GM21576 (cell line): Measurements from ENCODE around the gene PTCD1.

Experiments
- ATAC-seq: cut with Tn5 transposase; IDR thresholded peaks from one replicate; pipeline ENCODE4 v1.9.1; 2021; ENCODE audit warnings: mild to moderate bottlenecking, moderate library complexity; ENCODE audit not compliant: unreplicated experiment

Gene PTCD1

DNA sequence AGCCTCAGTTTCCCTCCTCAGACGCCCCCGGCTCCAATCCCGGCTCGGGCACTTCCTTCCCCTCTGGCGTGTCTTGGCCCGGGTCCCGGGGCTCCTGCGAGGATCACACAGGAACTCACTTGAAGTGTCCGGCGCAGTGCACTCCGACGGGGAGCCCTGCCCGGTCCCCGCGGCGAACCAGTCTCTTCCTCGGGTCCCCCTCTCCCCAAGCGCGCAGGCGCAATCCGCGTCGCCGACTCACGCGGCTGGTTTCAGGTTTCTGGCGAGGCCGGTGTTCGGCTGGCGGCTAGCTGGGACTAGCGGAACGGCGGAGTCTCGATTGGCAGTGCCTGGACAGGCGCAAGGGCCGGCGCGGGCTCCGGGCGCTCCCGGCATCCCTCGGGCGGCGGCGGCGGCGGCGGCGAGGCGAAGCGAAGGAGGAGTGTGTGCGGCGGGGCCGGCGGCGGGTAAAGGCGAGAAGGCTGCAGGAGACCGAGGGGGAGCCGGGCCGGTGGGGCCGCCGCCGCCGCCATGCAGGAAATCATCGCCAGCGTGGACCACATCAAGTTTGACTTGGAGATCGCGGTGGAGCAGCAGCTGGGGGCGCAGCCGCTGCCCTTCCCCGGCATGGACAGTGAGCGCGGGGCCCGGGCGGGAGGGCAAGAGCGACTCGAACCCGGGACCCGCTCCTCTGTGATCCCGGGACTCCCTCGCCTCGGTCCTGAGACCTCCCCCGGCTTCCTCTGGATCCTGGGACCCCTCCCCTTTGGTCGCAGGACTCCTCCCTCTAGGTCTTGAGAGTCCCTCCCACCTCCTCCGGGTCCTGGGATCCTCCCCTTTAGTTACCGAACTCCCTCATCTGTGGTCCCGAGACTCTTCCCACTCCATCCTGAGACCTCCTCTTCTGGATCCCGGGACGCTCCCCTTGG, at the start of gene PTCD1, which contains the start of gene CPSF4:
Gene PTCD1 (minus strand): TSS at position 226 of the 908 bp plus-strand sequence. CDS start 3,556 bp downstream, outside the sequence.
Gene CPSF4 (plus strand): TSS at position 371 of the 908 bp plus-strand sequence. CDS start 140 bp downstream, at position 511.
- ATAC-seq = peak; percentile 92

- no peak for ATAC-seq
These were observed 46.5 kb upstream of the PTCD1 start for GRCh38 chr7:99485094-99485493.

DNA sequence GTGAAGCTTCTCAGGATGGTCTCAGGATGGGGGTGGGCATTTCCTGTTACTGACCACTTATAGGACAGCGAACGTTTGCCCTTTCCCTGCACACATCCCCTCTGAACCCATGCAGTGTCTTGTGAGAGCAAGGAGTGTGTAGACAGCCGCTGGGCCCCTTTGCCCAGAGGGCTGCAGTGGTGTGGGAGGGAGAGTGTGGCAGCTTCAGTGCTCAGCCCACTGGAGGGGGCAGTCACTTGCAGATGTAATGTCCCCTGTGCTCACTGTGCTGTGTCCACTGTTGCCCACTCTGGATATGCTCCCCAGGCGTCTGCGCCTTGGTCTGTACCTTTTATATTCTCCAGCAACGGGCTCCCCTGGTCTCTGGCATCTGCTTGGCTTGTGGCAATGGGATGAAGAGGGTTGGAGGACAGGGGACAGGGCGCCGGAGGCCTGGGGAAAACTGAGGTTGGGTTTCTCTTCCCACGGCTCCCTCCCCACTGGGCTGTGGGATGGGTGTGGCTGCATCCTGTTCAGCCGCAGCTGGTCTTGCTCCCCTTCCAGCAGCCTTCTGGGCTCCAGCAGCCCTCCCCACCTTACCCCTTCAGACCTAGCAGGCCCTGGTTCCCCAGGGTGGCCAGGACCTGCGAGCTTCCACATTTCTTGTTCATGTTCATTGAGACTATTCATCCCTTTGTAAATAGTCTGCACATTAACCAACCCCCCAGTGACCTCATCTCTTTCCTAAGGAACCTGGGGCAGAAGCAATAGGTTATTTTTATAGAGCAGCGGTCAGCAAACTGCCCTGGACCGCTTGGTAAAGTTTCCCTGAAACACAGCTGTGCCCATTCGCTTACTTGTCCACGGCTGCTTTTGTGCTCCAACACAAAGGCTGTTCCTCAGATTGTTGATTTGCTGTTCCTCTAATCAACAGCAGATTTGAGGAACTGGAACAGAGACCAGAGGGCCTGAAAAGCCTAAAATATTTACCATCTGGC, 40.2 kb upstream of the PTCD1 start:
- ATAC-seq = no peak

GRCh38 chr7:99476107-99476506, 37.5 kb upstream of the PTCD1 start:
- ATAC-seq = no peak

DNA sequence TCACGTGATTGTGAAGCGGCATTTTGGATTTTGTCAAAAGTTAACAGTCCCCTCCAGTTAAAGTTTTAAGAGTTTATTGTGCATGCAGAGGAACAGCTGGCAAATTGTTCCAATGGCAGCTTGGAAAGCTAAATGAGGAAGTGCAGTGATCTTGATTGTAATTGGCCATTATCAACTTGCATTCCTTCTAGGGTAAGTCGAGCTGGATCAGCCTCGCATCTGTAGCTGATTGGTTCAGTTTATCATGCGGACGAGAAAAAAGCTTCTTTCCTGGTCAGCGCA, 34.7 kb upstream of the PTCD1 start:
- ATAC-seq = no peak

- ATAC-seq = peak; percentile 95
These were observed 34.1 kb upstream of the PTCD1 start, which contains the start of gene ZNF789 for GRCh38 chr7:99472561-99473314. ZNF789 (plus strand) TSS chr7:99472890; CDS start chr7:99476457, 3,567 bp downstream.

- ATAC-seq = no peak
These were observed 30.9 kb upstream of the PTCD1 start for GRCh38 chr7:99469381-99470065.

DNA sequence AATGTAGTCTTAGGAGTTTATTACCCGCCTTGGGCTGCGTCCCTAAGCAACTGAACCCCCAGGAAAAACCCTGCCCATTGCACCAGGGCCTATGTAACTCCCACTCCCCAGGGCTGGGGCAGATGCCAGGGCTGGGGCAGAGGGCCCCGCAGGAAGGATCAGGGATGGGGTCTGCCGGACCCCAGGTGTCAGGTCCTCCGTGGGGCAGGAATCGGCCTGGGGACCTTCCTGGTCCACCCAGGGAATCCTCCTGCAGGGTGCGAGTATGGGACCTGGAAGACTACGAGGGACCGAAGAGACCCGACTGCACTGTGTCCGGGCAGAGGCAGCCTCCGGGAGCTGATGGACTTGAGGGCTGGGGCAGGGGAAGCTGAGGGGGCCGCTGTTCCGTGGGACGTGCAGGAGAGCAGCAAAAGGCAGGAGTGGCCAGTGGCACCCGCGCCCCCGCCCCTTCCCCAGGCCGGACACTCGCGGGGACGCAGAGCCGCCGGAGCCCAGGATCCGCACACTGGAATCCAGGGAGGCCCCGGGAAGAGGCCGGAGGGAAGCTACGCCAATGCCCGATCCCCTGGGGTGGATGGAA, 29.8 kb upstream of the PTCD1 start:
- no peak for ATAC-seq

DNA sequence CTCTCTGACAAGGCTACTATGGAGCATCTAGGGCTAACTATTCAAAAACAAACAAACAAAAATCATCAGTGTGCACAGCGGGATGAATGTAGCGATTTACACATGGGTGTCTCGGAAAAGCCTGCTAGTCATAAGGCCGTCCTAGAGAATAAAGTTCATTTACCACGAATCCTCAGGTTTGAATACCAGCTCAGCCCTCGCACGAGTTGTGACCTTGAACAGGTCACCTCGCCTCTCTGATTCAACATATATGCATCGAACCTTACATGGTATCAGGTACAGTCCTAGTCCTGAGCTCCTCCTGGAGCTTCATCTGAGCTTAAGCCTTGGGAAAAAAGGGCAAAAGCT, 26.8 kb upstream of the PTCD1 start:
- ATAC-seq = no peak

DNA sequence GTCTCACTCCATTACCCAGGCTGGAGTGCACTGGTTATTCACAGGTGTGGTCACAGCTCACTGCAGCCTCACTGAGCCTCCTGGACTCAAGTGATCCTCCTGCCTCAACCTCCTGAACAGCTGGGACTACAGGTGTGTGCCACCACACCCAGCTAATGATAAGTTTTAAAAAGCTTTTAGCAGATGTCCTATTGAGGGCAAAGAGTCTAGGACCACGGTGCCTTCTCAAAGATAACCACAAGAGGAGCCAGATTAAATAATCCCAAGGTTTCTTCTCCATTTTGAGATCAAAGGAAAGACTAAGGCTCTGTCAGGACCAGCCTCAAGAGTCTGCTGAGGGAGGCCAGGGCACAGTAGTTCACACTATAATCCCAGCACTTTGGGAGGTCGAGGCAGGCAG, 22.6 kb upstream of the PTCD1 start:
- ATAC-seq = no peak

DNA sequence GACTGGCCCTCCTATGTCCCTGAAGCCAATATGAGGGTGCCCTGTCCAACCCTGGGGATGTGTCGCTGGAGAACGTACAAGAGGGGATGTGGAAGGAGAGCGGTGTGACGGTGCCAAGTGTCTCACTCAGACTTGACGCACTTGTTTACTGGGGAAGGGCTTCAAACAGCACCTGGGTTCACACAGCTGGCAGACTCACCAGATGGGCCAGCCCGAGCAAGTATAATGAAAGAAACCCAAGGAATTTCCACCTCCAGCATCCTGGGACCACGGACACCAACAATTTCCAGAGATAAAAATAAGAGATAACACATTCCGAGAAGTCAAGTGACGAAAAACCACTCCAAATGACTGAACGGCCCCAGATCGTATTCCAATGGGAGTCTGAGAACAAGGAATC, 22.1 kb upstream of the PTCD1 start:
- ATAC-seq = no peak

DNA sequence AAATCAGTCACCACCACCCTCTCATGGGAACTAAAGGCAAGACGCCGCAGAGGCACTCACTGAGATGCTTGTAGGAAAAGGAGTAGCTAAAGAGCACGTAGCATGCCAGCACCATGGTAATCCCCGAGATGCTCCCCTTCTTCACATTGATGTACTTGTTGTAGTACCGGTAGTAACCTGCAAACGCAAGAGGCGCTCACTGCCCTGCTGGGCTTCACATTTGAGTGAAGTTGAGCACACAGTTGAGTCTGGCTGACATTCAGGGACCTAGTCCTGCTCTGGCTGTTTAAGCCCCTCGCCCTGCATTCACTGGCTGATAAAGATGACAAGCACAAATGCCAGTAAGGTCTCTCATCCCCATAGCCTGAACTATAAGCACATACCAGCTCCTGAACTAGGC, 20.5 kb upstream of the PTCD1 start:
- no peak for ATAC-seq

DNA sequence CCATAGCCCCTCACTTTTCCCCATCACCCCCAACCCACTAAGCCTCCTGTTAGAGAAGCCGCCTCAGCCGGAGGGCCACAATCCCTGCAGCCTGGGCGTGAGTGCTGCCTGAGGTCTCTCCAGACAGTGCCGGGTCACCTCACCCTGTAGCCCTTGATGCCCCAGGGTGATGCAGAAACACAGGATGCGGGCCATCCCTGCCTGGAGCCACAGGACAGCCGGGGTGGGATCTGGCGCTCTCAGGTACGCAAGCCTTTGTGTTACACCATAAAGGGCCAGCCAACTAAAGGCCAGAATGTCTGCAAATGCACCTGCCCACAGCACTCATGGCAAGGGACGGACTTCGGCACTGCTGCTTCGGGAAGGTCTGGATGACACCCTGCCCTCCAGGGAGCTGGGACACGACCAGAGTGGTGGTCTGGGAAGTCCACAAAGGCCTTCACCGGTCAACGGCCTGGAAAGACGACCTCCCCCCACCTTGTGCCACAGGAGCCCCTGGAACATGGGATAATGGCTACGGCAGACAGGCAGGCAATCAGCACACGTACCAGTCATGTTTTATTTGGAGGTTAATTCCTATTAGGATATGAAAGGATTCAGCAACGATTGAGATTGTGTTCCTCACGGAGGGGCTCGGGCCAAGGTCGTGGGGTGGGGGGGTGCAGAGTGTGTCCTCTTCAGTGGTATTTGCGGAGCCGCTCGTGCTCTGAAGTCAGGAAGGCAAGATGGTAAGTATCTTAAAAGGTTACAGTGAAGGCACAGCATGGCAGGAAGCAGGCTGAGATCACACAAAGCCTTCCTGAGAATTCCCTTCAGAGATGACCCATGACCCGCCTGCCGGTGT, 19.3 kb upstream of the PTCD1 start:
- ATAC-seq = no peak

DNA sequence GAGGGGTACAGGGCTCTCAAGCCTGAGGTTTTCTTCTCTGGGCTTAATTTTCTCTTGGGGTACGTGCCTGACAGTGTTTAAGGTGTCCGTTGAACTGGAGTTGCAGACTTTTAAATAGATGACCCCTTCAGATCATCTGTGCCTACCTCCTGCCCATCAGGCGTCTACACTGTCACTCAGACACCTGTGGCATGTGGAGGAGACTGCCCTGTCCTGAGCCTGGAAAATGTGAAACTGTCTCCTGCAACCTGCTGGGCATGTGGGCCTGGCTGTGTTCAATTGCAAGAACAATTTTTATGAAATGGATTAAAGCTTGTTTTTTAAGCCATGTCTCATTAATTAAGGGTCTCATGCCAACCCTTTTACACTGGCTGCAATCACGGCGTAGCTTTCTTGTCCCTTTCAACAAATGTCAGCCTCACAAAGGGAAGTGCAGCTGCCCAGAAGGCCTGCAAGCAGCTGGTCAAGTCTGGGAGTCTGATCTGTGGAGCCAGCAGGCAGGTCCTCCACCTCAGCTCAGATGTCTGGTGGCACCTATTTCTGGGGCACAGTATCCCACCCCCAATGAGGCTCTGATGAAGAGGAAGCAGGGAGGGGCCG, 18.6 kb upstream of the PTCD1 start:
- ATAC-seq = no peak

- ATAC-seq = no peak
These were observed 17.7 kb upstream of the PTCD1 start for GRCh38 chr7:99456288-99456687.

DNA sequence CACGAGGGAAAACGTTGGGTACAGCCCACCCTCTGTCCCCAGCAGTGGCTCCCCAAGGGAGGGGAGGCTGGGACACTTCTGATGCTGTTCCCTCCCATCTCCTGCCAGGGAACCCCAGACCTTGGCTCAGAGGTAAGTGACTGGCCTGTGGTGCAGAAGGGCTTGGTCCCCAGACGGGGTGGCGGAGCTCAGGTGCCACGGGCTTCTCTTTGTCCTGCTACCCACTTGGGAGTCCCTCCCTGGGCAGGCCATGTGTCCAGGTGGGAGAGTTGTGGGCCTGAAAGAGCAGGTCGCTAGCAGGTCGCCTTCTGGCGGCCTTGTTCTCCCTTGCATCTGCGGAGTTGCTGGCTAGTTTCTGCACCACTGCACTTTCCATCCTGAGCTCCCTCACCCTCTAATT, 17.3 kb upstream of the PTCD1 start:
- no peak for ATAC-seq

- ATAC-seq = no peak
These were observed 14.5 kb upstream of the PTCD1 start for GRCh38 chr7:99453105-99453504.

- no peak for ATAC-seq
These were observed 13.9 kb upstream of the PTCD1 start for GRCh38 chr7:99452541-99452940.

DNA sequence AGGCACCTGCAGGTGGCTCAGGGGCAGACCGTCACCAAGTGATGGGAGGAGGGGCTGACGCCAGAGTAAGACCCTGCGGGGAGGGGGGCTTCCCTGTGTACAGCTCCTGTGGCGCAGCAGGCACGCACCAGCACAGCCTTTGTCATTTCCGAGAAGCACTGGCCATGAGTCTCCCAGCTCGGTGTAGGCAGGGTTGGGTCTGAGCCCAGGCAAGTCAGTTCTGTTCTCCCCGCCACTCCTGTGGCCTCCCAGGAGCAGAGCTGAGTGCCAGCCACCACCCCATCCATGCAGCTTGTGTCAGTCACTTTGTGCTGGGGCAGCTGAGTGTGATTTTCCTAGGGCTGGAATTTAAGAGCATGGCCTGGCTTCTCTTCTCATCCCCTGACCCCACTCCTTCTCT, 13.3 kb upstream of the PTCD1 start:
- no peak for ATAC-seq
